K562 (cell line): ENCODE results near the gene FBLN2.

Experiments used
- EP300 ChIP-seq: IDR thresholded peaks from 2 replicates; pipeline ENCODE4 v1.6.1; 2012; ENCODE audit warnings: low read length, improper control_type of control experiment
- POLR2AphosphoS5 ChIP-seq: IDR thresholded peaks from 2 replicates; pipeline ENCODE4 v1.6.1; 2011; ENCODE audit warnings: mild to moderate bottlenecking, low read depth, low read length, moderate library complexity; ENCODE audit not compliant: control insufficient read depth, insufficient read depth
- POLR2G ChIP-seq: fragments of 200-400 bp; formaldehyde crosslinking; IDR thresholded peaks from 2 replicates; pipeline ENCODE4 v1.6.1; 2017; ENCODE audit warnings: low read depth, mild to moderate bottlenecking, antibody characterized with exemption, low read length, moderate library complexity
- PPARD ChIP-seq: fragments of 250-450 bp; sonication (Bioruptor Pico); IDR thresholded peaks from 2 replicates; pipeline ENCODE4 v1.8.0; 2022; ENCODE audit warnings: inconsistent platforms, mild to moderate bottlenecking, moderate library complexity
- TAL1 ChIP-seq: fragments of 450-650 bp; IDR thresholded peaks from 2 replicates; pipeline ENCODE4 v1.6.1; 2016; ENCODE audit warnings: mild to moderate bottlenecking
- TF ChIP-seq, protein P1 (sequence below), 3 experiments: IDR thresholded peaks in 2 of 3; conservative IDR thresholded peaks in 1 of 3; 2 replicates each; pipeline ENCODE4 v1.5.1; 2011 to 2012; ENCODE audit warnings: low read length in 3 of 3, mild to moderate bottlenecking in 3 of 3, control low read depth in 2 of 3, improper control_type of control experiment in 1 of 3, inconsistent platforms in 1 of 3, low read depth in 1 of 3, mixed read lengths in 1 of 3, moderate library complexity in 1 of 3; ENCODE audit not compliant: insufficient read depth in 2 of 3

DNA sequence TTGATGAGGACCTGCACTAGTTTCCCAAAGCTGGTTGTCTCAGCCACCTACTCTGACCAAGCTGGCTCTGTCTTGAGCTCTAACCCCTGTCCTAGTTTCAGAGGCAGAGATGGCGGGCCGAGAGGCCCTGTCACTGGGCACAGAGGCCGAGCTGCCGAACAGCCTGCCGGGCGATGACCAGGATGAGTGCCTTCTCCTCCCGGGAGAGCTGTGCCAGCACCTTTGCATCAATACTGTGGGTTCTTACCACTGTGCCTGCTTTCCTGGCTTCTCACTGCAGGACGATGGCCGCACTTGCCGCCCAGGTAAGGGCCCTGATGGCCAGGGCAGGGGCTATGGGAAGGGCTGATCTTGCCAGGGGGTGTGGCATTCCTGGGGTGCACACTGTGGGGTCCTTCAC lies 69.1 kb downstream of the FBLN2 start:
- TF ChIP-seq TAL1 (no peak), POLR2G (no peak), POLR2AphosphoS5 (no peak), EP300 (no peak), PPARD (CRISPR knock-in tag) (no peak)
- TF ChIP-seq, protein P1, sequence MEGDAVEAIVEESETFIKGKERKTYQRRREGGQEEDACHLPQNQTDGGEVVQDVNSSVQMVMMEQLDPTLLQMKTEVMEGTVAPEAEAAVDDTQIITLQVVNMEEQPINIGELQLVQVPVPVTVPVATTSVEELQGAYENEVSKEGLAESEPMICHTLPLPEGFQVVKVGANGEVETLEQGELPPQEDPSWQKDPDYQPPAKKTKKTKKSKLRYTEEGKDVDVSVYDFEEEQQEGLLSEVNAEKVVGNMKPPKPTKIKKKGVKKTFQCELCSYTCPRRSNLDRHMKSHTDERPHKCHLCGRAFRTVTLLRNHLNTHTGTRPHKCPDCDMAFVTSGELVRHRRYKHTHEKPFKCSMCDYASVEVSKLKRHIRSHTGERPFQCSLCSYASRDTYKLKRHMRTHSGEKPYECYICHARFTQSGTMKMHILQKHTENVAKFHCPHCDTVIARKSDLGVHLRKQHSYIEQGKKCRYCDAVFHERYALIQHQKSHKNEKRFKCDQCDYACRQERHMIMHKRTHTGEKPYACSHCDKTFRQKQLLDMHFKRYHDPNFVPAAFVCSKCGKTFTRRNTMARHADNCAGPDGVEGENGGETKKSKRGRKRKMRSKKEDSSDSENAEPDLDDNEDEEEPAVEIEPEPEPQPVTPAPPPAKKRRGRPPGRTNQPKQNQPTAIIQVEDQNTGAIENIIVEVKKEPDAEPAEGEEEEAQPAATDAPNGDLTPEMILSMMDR (IDR thresholded peaks at IDR 0.05 in 2 of 3, conservative IDR thresholded peaks at IDR 0.05 in 1 of 3; ENCODE audit: insufficient read depth in 2 of 3, low read depth in 1 of 3, low read length in 3 of 3), result no peak
